HEK293 (cell line): ENCODE data around the gene MYO1D.

Source experiments
- HOXA7 ChIP-seq: sonication (generic); formaldehyde crosslinking; IDR thresholded peaks from 2 replicates; pipeline ENCODE4 v1.8.1; 2022; ENCODE audit warnings: missing genetic modification reagents, borderline replicate concordance
- KLF9 ChIP-seq: fragments of 450-650 bp; formaldehyde crosslinking; IDR thresholded peaks from 2 replicates; pipeline ENCODE4 v1.5.1; 2016; ENCODE audit warnings: missing biosample characterization, missing genetic modification characterization, low read depth
- ZNF239 ChIP-seq: fragments of 450-650 bp; formaldehyde crosslinking; IDR thresholded peaks from 2 replicates; pipeline ENCODE4 v1.5.1; 2016; ENCODE audit warnings: missing biosample characterization, missing genetic modification characterization
- ZNF510 ChIP-seq: fragments of 450-650 bp; formaldehyde crosslinking; IDR thresholded peaks from 2 replicates; pipeline ENCODE4 v1.5.1; 2018; ENCODE audit warnings: mild to moderate bottlenecking, missing genetic modification characterization, missing biosample characterization; ENCODE audit not compliant: insufficient replicate concordance
- ZNF660 ChIP-seq: fragments of 450-650 bp; IDR thresholded peaks from 2 replicates; pipeline ENCODE4 v1.5.1; 2018; ENCODE audit warnings: missing biosample characterization, mild to moderate bottlenecking, missing genetic modification characterization
- ZNF777 ChIP-seq: fragments of 450-650 bp; formaldehyde crosslinking; IDR thresholded peaks from 2 replicates; pipeline ENCODE4 v1.5.1; 2017; ENCODE audit warnings: missing biosample characterization, missing genetic modification characterization, borderline replicate concordance
- TF ChIP-seq, protein P1 (sequence below): fragments of 450-650 bp; formaldehyde crosslinking; IDR thresholded peaks from 2 replicates; pipeline ENCODE4 v1.5.1; 2016; ENCODE audit warnings: missing biosample characterization, missing genetic modification characterization

DNA sequence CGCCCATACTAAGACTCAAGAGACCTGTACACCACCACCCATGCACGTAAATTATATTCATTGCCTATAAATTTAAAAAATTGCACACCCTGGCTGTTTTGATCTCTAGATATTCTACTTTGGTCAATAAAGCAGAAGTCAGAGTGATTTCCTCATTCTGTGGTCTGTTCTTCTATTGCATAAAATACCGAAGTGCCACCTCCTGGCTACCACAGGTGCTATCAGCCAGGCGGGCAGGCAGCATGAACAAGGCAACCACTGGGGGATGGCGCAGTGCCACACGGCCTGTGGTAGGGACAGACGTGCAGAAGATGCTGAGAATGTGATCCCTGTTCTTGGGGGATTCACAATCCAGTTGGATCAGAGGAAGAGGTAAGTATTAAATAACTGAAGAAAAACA lies 267.8 kb downstream of the MYO1D start:
- TF ChIP-seq ZNF660 (tag by site-specific recombination) (no peak), ZNF510 (no peak), ZNF239 (tag by site-specific recombination) (no peak), HOXA7 (CRISPR knock-in tag) (no peak), ZNF777 (tag by site-specific recombination) (no peak), KLF9 (tag by site-specific recombination) (no peak)
- TF ChIP-seq, protein P1, sequence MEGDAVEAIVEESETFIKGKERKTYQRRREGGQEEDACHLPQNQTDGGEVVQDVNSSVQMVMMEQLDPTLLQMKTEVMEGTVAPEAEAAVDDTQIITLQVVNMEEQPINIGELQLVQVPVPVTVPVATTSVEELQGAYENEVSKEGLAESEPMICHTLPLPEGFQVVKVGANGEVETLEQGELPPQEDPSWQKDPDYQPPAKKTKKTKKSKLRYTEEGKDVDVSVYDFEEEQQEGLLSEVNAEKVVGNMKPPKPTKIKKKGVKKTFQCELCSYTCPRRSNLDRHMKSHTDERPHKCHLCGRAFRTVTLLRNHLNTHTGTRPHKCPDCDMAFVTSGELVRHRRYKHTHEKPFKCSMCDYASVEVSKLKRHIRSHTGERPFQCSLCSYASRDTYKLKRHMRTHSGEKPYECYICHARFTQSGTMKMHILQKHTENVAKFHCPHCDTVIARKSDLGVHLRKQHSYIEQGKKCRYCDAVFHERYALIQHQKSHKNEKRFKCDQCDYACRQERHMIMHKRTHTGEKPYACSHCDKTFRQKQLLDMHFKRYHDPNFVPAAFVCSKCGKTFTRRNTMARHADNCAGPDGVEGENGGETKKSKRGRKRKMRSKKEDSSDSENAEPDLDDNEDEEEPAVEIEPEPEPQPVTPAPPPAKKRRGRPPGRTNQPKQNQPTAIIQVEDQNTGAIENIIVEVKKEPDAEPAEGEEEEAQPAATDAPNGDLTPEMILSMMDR (tag by site-specific recombination), result no peak
